ENCODE measurements around the gene ANO4.

The ANO4 gene

GRCh38 chr12:100830003-100830795 lies 35.6 kb downstream of the ANO4 start:
- H3K9me3 ChIP-seq (ENCODE audit: insufficient read depth, low read depth, low read length), result no peaks in the 10 kb centered on the region
- H3K4me3 ChIP-seq (ENCODE audit: low read length, poor library complexity, severe bottlenecking), result no peak overlapping the region
- H3K4me1 ChIP-seq (ENCODE audit: insufficient read depth, low read length, poor library complexity, severe bottlenecking), result no peaks in the 10 kb centered on the region
- no peaks in the 10 kb centered on the region for H3F3A ChIP-seq (ENCODE audit: low read depth)
- H4K20me1 ChIP-seq (ENCODE audit: insufficient read depth, low read length, poor library complexity, severe bottlenecking), result no peaks in the 10 kb centered on the region
- no peak overlapping the region for H3K4me2 ChIP-seq (ENCODE audit: low read depth, low read length, poor library complexity, severe bottlenecking)
- no peaks in the 10 kb centered on the region for H3K9me2 ChIP-seq (replicated peaks; ENCODE audit: low read depth, low read length)
- no peak overlapping the region for H2AFZ ChIP-seq (ENCODE audit: low read length)
- H3K27me3 ChIP-seq (ENCODE audit: insufficient read depth, low read length, poor library complexity, severe bottlenecking), result no peaks in the 10 kb centered on the region
- no peak for TF ChIP-seq EZH2phosphoT487 (IDR thresholded peaks at IDR 0.05; ENCODE audit: borderline replicate concordance)
- TF ChIP-seq, protein P1, sequence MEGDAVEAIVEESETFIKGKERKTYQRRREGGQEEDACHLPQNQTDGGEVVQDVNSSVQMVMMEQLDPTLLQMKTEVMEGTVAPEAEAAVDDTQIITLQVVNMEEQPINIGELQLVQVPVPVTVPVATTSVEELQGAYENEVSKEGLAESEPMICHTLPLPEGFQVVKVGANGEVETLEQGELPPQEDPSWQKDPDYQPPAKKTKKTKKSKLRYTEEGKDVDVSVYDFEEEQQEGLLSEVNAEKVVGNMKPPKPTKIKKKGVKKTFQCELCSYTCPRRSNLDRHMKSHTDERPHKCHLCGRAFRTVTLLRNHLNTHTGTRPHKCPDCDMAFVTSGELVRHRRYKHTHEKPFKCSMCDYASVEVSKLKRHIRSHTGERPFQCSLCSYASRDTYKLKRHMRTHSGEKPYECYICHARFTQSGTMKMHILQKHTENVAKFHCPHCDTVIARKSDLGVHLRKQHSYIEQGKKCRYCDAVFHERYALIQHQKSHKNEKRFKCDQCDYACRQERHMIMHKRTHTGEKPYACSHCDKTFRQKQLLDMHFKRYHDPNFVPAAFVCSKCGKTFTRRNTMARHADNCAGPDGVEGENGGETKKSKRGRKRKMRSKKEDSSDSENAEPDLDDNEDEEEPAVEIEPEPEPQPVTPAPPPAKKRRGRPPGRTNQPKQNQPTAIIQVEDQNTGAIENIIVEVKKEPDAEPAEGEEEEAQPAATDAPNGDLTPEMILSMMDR (conservative IDR thresholded peaks at IDR 0.05; ENCODE audit: low read length), result no peak
- no peaks in the 10 kb centered on the region for H3K79me2 ChIP-seq (ENCODE audit: insufficient read depth, low read length)
- no peak overlapping the region for H3K9ac ChIP-seq (ENCODE audit: low read depth, low read length, poor library complexity, severe bottlenecking)
- H3K36me3 ChIP-seq (ENCODE audit: insufficient read depth, low read length), result no peaks in the 10 kb centered on the region

GRCh38 chr12:100833282-100833681 lies 38.7 kb downstream of the ANO4 start:
- no peak overlapping the region for H3K9ac ChIP-seq (ENCODE audit: low read depth, low read length, poor library complexity, severe bottlenecking)
- H3K36me3 ChIP-seq (ENCODE audit: insufficient read depth, low read length), result no peaks in the 10 kb centered on the region
- TF ChIP-seq, protein P1 (conservative IDR thresholded peaks at IDR 0.05; ENCODE audit: low read length), result no peak
- no peak for TF ChIP-seq EZH2phosphoT487 (IDR thresholded peaks at IDR 0.05; ENCODE audit: borderline replicate concordance)
- H3K4me2 ChIP-seq (ENCODE audit: low read depth, low read length, poor library complexity, severe bottlenecking), result no peak overlapping the region
- H3K27me3 ChIP-seq (ENCODE audit: insufficient read depth, low read length, poor library complexity, severe bottlenecking), result no peaks in the 10 kb centered on the region
- no peaks in the 10 kb centered on the region for H3K9me2 ChIP-seq (replicated peaks; ENCODE audit: low read depth, low read length)
- H3K9me3 ChIP-seq (ENCODE audit: insufficient read depth, low read depth, low read length), result no peaks in the 10 kb centered on the region
- H3K4me3 ChIP-seq (ENCODE audit: low read length, poor library complexity, severe bottlenecking), result no peak overlapping the region
- H3F3A ChIP-seq (ENCODE audit: low read depth), result no peaks in the 10 kb centered on the region
- H2AFZ ChIP-seq (ENCODE audit: low read length), result no peak overlapping the region
- H3K4me1 ChIP-seq (ENCODE audit: insufficient read depth, low read length, poor library complexity, severe bottlenecking), result no peaks in the 10 kb centered on the region
- no peaks in the 10 kb centered on the region for H4K20me1 ChIP-seq (ENCODE audit: insufficient read depth, low read length, poor library complexity, severe bottlenecking)
- no peaks in the 10 kb centered on the region for H3K79me2 ChIP-seq (ENCODE audit: insufficient read depth, low read length)

- H3K4me3 ChIP-seq (ENCODE audit: low read length, poor library complexity, severe bottlenecking), result no peak overlapping the region
- H3K79me2 ChIP-seq (ENCODE audit: insufficient read depth, low read length), result no peaks in the 10 kb centered on the region
- H3K9ac ChIP-seq (ENCODE audit: low read depth, low read length, poor library complexity, severe bottlenecking), result no peak overlapping the region
- no peaks in the 10 kb centered on the region for H4K20me1 ChIP-seq (ENCODE audit: insufficient read depth, low read length, poor library complexity, severe bottlenecking)
- H2AFZ ChIP-seq (ENCODE audit: low read length), result no peak overlapping the region
- no peaks in the 10 kb centered on the region for H3K27me3 ChIP-seq (ENCODE audit: insufficient read depth, low read length, poor library complexity, severe bottlenecking)
- no peaks in the 10 kb centered on the region for H3K9me3 ChIP-seq (ENCODE audit: insufficient read depth, low read depth, low read length)
- H3K36me3 ChIP-seq (ENCODE audit: insufficient read depth, low read length), result no peaks in the 10 kb centered on the region
- no peak overlapping the region for H3K4me2 ChIP-seq (ENCODE audit: low read depth, low read length, poor library complexity, severe bottlenecking)
- H3K9me2 ChIP-seq (replicated peaks; ENCODE audit: low read depth, low read length), result no peaks in the 10 kb centered on the region
- H3F3A ChIP-seq (ENCODE audit: low read depth), result no peaks in the 10 kb centered on the region
- no peaks in the 10 kb centered on the region for H3K4me1 ChIP-seq (ENCODE audit: insufficient read depth, low read length, poor library complexity, severe bottlenecking)
- TF ChIP-seq EZH2phosphoT487 (IDR thresholded peaks at IDR 0.05; ENCODE audit: borderline replicate concordance), result no peak
- TF ChIP-seq, protein P1 (conservative IDR thresholded peaks at IDR 0.05; ENCODE audit: low read length), result no peak
Observed at GRCh38 chr12:100840748-100841147, 46.2 kb downstream of the ANO4 start.
